HepG2 (cell line): ENCODE data around the gene KIF13A. TPM values are rescaled to one million over a fixed set of nuclear protein-coding genes. Genes with fewer than 3 reads are reported as not detected.

ENCODE experiments used
- ATM ChIP-seq: fragments of 450-650 bp; IDR thresholded peaks from 2 replicates; pipeline ENCODE4 v1.7.1; 2017; ENCODE audit warnings: mild to moderate bottlenecking, borderline replicate concordance
- BCL6 ChIP-seq: IDR thresholded peaks from 2 replicates; pipeline ENCODE4 v1.6.1; 2016; ENCODE audit warnings: missing genetic modification reagents, missing compliant biosample characterization
- CREB1 ChIP-seq, 2 experiments: fragments of 450-650 bp in 1 of 2; IDR thresholded peaks; 2 replicates each; pipeline ENCODE4 v1.6.1; 2016 to 2017; ENCODE audit warnings: control low read depth in 1 of 2, mild to moderate bottlenecking in 1 of 2, missing compliant biosample characterization in 1 of 2, missing genetic modification characterization in 1 of 2
- ELF4 ChIP-seq: sonication (generic); formaldehyde crosslinking; IDR thresholded peaks from 2 replicates; pipeline ENCODE4 v1.5.0; 2020; ENCODE audit warnings: missing genetic modification reagents, mild to moderate bottlenecking, moderate library complexity, borderline replicate concordance
- ESRRA ChIP-seq: sonication (generic); formaldehyde crosslinking; IDR thresholded peaks from 2 replicates; pipeline ENCODE4 v1.5.1; 2020; ENCODE audit warnings: mild to moderate bottlenecking, low read depth, missing genetic modification reagents
- FOXK1 ChIP-seq: sonication (generic); formaldehyde crosslinking; IDR thresholded peaks from 2 replicates; pipeline ENCODE4 v1.4.0; 2020; ENCODE audit warnings: low read depth, missing genetic modification reagents, borderline replicate concordance
- FOXO1 ChIP-seq: sonication (generic); formaldehyde crosslinking; IDR thresholded peaks from 2 replicates; pipeline ENCODE4 v1.4.0; 2020; ENCODE audit warnings: missing genetic modification reagents
- HHEX ChIP-seq: IDR thresholded peaks from 2 replicates; pipeline ENCODE4 v1.6.1; 2016; ENCODE audit warnings: control low read depth
- IRF2 ChIP-seq: IDR thresholded peaks from 2 replicates; pipeline ENCODE4 v1.6.1; 2018; ENCODE audit warnings: missing genetic modification reagents, missing compliant biosample characterization
- JUND ChIP-seq: sonication (generic); formaldehyde crosslinking; IDR thresholded peaks from 2 replicates; pipeline ENCODE4 v1.8.0; 2022; ENCODE audit warnings: mild to moderate bottlenecking, missing genetic modification reagents
- KAT2B ChIP-seq: fragments of 150-350 bp; IDR thresholded peaks from 2 replicates; pipeline ENCODE4 v1.6.1; 2014; ENCODE audit warnings: low read depth, low read length, borderline replicate concordance
- KDM3A ChIP-seq: IDR thresholded peaks from 2 replicates; pipeline ENCODE4 v1.6.1; 2018; ENCODE audit warnings: low read depth, missing compliant biosample characterization
- MIER3 ChIP-seq: IDR thresholded peaks from 2 replicates; pipeline ENCODE4 v1.6.1; 2016; ENCODE audit warnings: missing compliant biosample characterization, borderline replicate concordance
- MXI1 ChIP-seq: IDR thresholded peaks from 3 replicates; pipeline ENCODE4 v1.6.1; 2012; ENCODE audit warnings: low read depth, low read length, inconsistent platforms, borderline replicate concordance
- NFE2L2 ChIP-seq: fragments of 150-350 bp; IDR thresholded peaks from 2 replicates; pipeline ENCODE4 v1.6.1; 2014; ENCODE audit warnings: low read length
- NR2F6 ChIP-seq, 2 experiments: IDR thresholded peaks; 2 replicates each; pipeline ENCODE4 v1.6.1; 2016; ENCODE audit warnings: antibody characterized with exemption in 1 of 2, mild to moderate bottlenecking in 1 of 2
- RELA ChIP-seq: sonication (generic); formaldehyde crosslinking; IDR thresholded peaks from 2 replicates; pipeline ENCODE4 v1.4.0; 2020; ENCODE audit warnings: missing genetic modification reagents
- REXO4 ChIP-seq: sonication (generic); formaldehyde crosslinking; IDR thresholded peaks from 2 replicates; pipeline ENCODE4 v1.8.0; 2022; ENCODE audit warnings: missing genetic modification reagents, mild to moderate bottlenecking, borderline replicate concordance
- SIN3B ChIP-seq: fragments of 150-350 bp; IDR thresholded peaks from 2 replicates; pipeline ENCODE4 v1.6.1; 2014; ENCODE audit warnings: low read length
- TCF7 ChIP-seq: sonication (generic); IDR thresholded peaks from 2 replicates; pipeline ENCODE4 v1.6.1; 2016; ENCODE audit warnings: antibody characterized with exemption, low read depth
- TEAD3 ChIP-seq: optimal IDR thresholded peaks from 2 replicates; pipeline ENCODE3; 2016; ENCODE audit warnings: borderline replicate concordance
- ZBTB21 ChIP-seq: sonication (generic); formaldehyde crosslinking; IDR thresholded peaks from 2 replicates; pipeline ENCODE4 v1.4.0; 2020; ENCODE audit warnings: missing genetic modification reagents
- ZMYM2 ChIP-seq: sonication (generic); formaldehyde crosslinking; IDR thresholded peaks from 2 replicates; pipeline ENCODE4 v1.8.0; 2022; ENCODE audit warnings: mild to moderate bottlenecking, missing genetic modification reagents
- ZNF136 ChIP-seq: sonication (generic); formaldehyde crosslinking; IDR thresholded peaks from 2 replicates; pipeline ENCODE4 v1.8.1; 2022; ENCODE audit warnings: low read depth, mild to moderate bottlenecking, moderate library complexity, missing genetic modification reagents
- ZNF225 ChIP-seq: sonication (generic); formaldehyde crosslinking; IDR thresholded peaks from 2 replicates; pipeline ENCODE4 v1.4.0; 2020; ENCODE audit warnings: mild to moderate bottlenecking, missing genetic modification reagents
- ZNF501 ChIP-seq: sonication (generic); formaldehyde crosslinking; IDR thresholded peaks from 2 replicates; pipeline ENCODE4 v1.5.1; 2020; ENCODE audit warnings: mild to moderate bottlenecking, moderate library complexity, missing genetic modification reagents
- ZNF570 ChIP-seq: sonication (generic); formaldehyde crosslinking; IDR thresholded peaks from 2 replicates; pipeline ENCODE4 v1.4.0; 2020; ENCODE audit warnings: mild to moderate bottlenecking, missing genetic modification reagents, borderline replicate concordance
- ZNF629 ChIP-seq: sonication (generic); formaldehyde crosslinking; conservative IDR thresholded peaks from 2 replicates; pipeline ENCODE4 v1.5.0; 2020; ENCODE audit warnings: missing genetic modification reagents
- ZNF703 ChIP-seq: sonication (generic); formaldehyde crosslinking; IDR thresholded peaks from 2 replicates; pipeline ENCODE4 v1.5.1; 2020; ENCODE audit warnings: missing genetic modification reagents, mild to moderate bottlenecking, moderate library complexity, borderline replicate concordance
- polyA plus RNA-seq, 8 experiments: library from polyadenylated mRNA; depleted of rRNA in 3 of 8; stranded (reverse) in 7 of 8; unstranded in 1 of 8; fragments of >200 nt; fragmentation: Illumina TruSeq in 4 of 8; extraction: Trizol in 4 of 8; gene quantifications; 2 replicates each; pipeline versions ENCODE4 v1.2.1 to v1.2.3, GENCODE V29; 2011 to 2016; ENCODE audit warnings: low read depth in 4 of 8, missing spikeins in 1 of 8, mixed read lengths in 1 of 8; ENCODE audit not compliant: insufficient read depth in 1 of 8
- total RNA-seq, 5 experiments: library from RNA; depleted of rRNA; stranded (reverse); fragments of >200 nt; fragmentation: Illumina TruSeq; extraction: Trizol; gene quantifications; 2 replicates each; pipeline ENCODE4 v1.2.3, GENCODE V29; 2016; ENCODE audit warnings: low read depth in 1 of 5
- TF ChIP-seq, protein P1 (sequence below): sonication (generic); formaldehyde crosslinking; IDR thresholded peaks from 2 replicates; pipeline ENCODE4 v1.8.0; 2022; ENCODE audit warnings: missing genetic modification reagents, mild to moderate bottlenecking, inconsistent platforms, borderline replicate concordance
- TF ChIP-seq, protein P2 (sequence below): IDR thresholded peaks from 2 replicates; pipeline ENCODE4 v1.6.1; 2012; ENCODE audit warnings: low read length, improper control_type of control experiment

Gene KIF13A
- total and polyA plus RNA-seq, 2 of the 13 experiments (the other 11 are each of a cell fraction or from before 2014, with no cell fraction given): 21.1 to 37.2 TPM

DNA sequence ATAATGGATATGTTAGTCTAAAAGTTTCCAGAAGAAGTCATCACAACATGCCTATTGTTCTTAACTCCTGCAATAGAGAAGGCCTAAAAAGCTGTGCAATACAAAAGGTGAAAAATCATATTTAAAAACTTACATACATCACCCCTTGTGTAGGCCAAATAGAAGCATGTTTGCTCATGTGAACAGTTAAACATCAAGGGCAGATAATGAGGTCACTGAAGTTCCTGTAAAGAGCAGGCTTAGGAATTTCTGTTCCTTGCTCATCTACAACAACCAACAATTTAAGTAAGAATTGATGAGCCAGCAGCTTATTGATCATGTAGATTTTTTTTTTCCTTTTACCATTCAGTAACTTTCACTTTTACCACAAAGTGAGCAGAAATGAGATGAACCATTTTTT, 273.3 kb downstream of the KIF13A start (continued):
- TF ChIP-seq NR2F6 (IDR thresholded peaks at IDR 0.05) (peak; percentile 89), NR2F6 (CRISPR knock-in tag; IDR thresholded peaks at IDR 0.05) (peak; percentile 87), TCF7 (peak; percentile 40; the same call in 1 of the 2 replicates), ZNF570 (CRISPR knock-in tag) (no peak), ATM (no peak), ZNF629 (CRISPR knock-in tag) (no peak), CREB1 (IDR thresholded peaks at IDR 0.05) (no peak), CREB1 (CRISPR knock-in tag; IDR thresholded peaks at IDR 0.05) (peak; percentile 61; the same call in 1 of the 2 replicates), ZNF501 (CRISPR knock-in tag) (no peak), JUND (no peak), KAT2B (no peak), ZNF225 (CRISPR knock-in tag) (no peak), MIER3 (CRISPR knock-in tag) (no peak), HHEX (CRISPR knock-in tag) (peak; percentile 31; the same call in 1 of the 2 replicates), ZBTB21 (peak; percentile 65; the same call in 1 of the 2 replicates), ZMYM2 (peak; percentile 16; the same call in 1 of the 2 replicates), TEAD3 (CRISPR knock-in tag) (peak; percentile 40), ELF4 (CRISPR knock-in tag) (no peak), IRF2 (CRISPR knock-in tag) (no peak), ZNF136 (CRISPR knock-in tag) (no peak), ZNF703 (CRISPR knock-in tag) (no peak), KDM3A (no peak), REXO4 (CRISPR knock-in tag) (no peak), MXI1 (no peak), FOXK1 (CRISPR knock-in tag) (no peak), FOXO1 (CRISPR knock-in tag) (no peak), NFE2L2 (no peak), BCL6 (0 out of 2 replicates have a peak, but pooled peaks have one; percentile 15), RELA (CRISPR knock-in tag) (no peak), SIN3B (no peak), ESRRA (CRISPR knock-in tag) (no peak)
- TF ChIP-seq, protein P1, sequence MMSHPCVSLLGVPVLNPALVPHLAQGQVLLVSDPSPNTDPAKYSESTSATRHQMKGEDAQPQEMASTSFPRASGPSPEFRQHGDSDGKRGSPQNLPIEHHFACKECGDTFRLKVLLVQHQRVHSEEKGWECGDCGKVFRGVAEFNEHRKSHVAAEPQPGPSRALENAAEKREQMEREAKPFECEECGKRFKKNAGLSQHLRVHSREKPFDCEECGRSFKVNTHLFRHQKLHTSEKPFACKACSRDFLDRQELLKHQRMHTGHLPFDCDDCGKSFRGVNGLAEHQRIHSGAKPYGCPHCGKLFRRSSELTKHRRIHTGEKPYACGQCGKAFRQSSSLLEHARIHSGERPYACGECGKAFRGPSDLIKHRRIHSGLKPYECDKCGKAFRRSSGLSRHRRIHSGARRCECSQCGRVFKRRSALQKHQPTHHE: no peak
- TF ChIP-seq, protein P2, sequence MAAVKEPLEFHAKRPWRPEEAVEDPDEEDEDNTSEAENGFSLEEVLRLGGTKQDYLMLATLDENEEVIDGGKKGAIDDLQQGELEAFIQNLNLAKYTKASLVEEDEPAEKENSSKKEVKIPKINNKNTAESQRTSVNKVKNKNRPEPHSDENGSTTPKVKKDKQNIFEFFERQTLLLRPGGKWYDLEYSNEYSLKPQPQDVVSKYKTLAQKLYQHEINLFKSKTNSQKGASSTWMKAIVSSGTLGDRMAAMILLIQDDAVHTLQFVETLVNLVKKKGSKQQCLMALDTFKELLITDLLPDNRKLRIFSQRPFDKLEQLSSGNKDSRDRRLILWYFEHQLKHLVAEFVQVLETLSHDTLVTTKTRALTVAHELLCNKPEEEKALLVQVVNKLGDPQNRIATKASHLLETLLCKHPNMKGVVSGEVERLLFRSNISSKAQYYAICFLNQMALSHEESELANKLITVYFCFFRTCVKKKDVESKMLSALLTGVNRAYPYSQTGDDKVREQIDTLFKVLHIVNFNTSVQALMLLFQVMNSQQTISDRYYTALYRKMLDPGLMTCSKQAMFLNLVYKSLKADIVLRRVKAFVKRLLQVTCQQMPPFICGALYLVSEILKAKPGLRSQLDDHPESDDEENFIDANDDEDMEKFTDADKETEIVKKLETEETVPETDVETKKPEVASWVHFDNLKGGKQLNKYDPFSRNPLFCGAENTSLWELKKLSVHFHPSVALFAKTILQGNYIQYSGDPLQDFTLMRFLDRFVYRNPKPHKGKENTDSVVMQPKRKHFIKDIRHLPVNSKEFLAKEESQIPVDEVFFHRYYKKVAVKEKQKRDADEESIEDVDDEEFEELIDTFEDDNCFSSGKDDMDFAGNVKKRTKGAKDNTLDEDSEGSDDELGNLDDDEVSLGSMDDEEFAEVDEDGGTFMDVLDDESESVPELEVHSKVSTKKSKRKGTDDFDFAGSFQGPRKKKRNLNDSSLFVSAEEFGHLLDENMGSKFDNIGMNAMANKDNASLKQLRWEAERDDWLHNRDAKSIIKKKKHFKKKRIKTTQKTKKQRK: no peak
